Suppressor macrophage treated with lipopolysaccharide for 1 hour (primary cell): ENCODE measurements around the gene ALPK1.
A peak's percentile ranks its signal among the peaks of the same experiment; 100 is the strongest.

Experiments used
- DNase-seq, 3 donors: peaks; one replicate each; pipeline ENCODE4 v3.0.0-alpha.2; 2020 to 2022

Gene ALPK1

GRCh38 chr4:112328734-112329130 lies 31.6 kb downstream of the ALPK1 start:
- DNase-seq: no peak

GRCh38 chr4:112329672-112330375 lies 32.7 kb downstream of the ALPK1 start:
- peak in 2 of 3 donors; percentile 45 to 48 for DNase-seq

GRCh38 chr4:112330921-112331320 lies 33.8 kb downstream of the ALPK1 start:
- DNase-seq: no peak

GRCh38 chr4:112332398-112332797 lies 35.2 kb downstream of the ALPK1 start:
- DNase-seq: no peak

- no peak for DNase-seq
Measured at GRCh38 chr4:112340023-112340422, 42.9 kb downstream of the ALPK1 start.

GRCh38 chr4:112341033-112341432 lies 43.9 kb downstream of the ALPK1 start:
- DNase-seq: no peak

- DNase-seq: no peak
Measured at GRCh38 chr4:112343330-112344080, 46.3 kb downstream of the ALPK1 start.

GRCh38 chr4:112348488-112349158 lies 51.5 kb downstream of the ALPK1 start:
- DNase-seq: no peak

GRCh38 chr4:112352736-112353135 lies 55.6 kb downstream of the ALPK1 start:
- no peak for DNase-seq

GRCh38 chr4:112355662-112356061 lies 58.5 kb downstream of the ALPK1 start:
- no peak for DNase-seq

GRCh38 chr4:112357453-112357852 lies 60.3 kb downstream of the ALPK1 start:
- DNase-seq: no peak

- DNase-seq: no peak
Measured at GRCh38 chr4:112357897-112358296, 60.7 kb downstream of the ALPK1 start.

- DNase-seq: no peak
Measured at GRCh38 chr4:112358415-112358814, 61.2 kb downstream of the ALPK1 start.

GRCh38 chr4:112358952-112359749 lies 62.0 kb downstream of the ALPK1 start:
- no peak for DNase-seq

- no peak for DNase-seq
Measured at GRCh38 chr4:112361181-112361791, 64.1 kb downstream of the ALPK1 start.

- no peak for DNase-seq
Measured at GRCh38 chr4:112370466-112370865, 73.3 kb downstream of the ALPK1 start.

GRCh38 chr4:112371361-112371760 lies 74.2 kb downstream of the ALPK1 start:
- DNase-seq: no peak

GRCh38 chr4:112374850-112375249 lies 77.7 kb downstream of the ALPK1 start:
- no peak for DNase-seq

- DNase-seq: no peak
Measured at GRCh38 chr4:112377171-112377570, 80.0 kb downstream of the ALPK1 start.

GRCh38 chr4:112377594-112378242 lies 80.5 kb downstream of the ALPK1 start:
- DNase-seq: no peak

GRCh38 chr4:112378243-112378620 lies 81.1 kb downstream of the ALPK1 start:
- no peak for DNase-seq

- DNase-seq: no peak
Measured at GRCh38 chr4:112378858-112379257, 81.7 kb downstream of the ALPK1 start.
